Kidney (tissue), 14 donors: ENCODE measurements around the gene RILPL1. TPM values are rescaled to one million over a fixed set of nuclear protein-coding genes. Genes with fewer than 3 reads are reported as not detected.
A peak's percentile ranks its signal among the peaks of the same experiment; 100 is the strongest.
"Not testable (repeated sequence)": the region's sequence is repeated elsewhere in the genome, so short reads cannot be mapped to it uniquely, and the experiment has no call there.

ENCODE experiments used
- DNase-seq, 5 donors: peaks; one replicate each; pipeline ENCODE4 v3.0.0-alpha.2; 2013 to 2020
- FAIRE-seq: peaks from 2 replicates; lab custom pipeline; 2012; peaks lifted over from hg19 to GRCh38; lab: Jason Lieb, UNC
- H3K27ac ChIP-seq, 2 donors: one replicate each; pipeline ENCODE4 v1.7.0; 2013; ENCODE audit warnings: low read depth in 2 of 2, low read length in 2 of 2, inconsistent platforms in 1 of 2
- H3K27me3 ChIP-seq: one replicate; pipeline ENCODE4 v1.7.1; 2013; ENCODE audit warnings: low read length, inconsistent platforms; ENCODE audit not compliant: control insufficient read depth, insufficient read depth
- H3K36me3 ChIP-seq, 3 donors: one replicate each; pipeline versions ENCODE4 v1.7.0 to v1.7.1; 2013; ENCODE audit warnings: low read length in 3 of 3, control low read depth in 1 of 3, inconsistent platforms in 1 of 3; ENCODE audit not compliant: insufficient read depth in 3 of 3, control insufficient read depth in 2 of 3
- H3K4me1 ChIP-seq, 3 donors: one replicate each; pipeline versions ENCODE4 v1.7.0 to v1.7.1; 2013; ENCODE audit warnings: low read length in 3 of 3, inconsistent platforms in 1 of 3, low read depth in 1 of 3; ENCODE audit not compliant: control insufficient read depth in 2 of 3, insufficient read depth in 2 of 3
- H3K4me3 ChIP-seq, 3 donors: one replicate each; pipeline versions ENCODE4 v1.7.0 to v1.8.1; 2013; ENCODE audit warnings: low read length in 3 of 3, control low read depth in 1 of 3, inconsistent platforms in 1 of 3
- H3K9ac ChIP-seq, 3 donors: one replicate each; pipeline versions ENCODE4 v1.7.0 to v1.7.1; 2013; ENCODE audit warnings: low read length in 3 of 3, control low read depth in 1 of 3, inconsistent platforms in 1 of 3
- H3K9me3 ChIP-seq, 3 donors: one replicate each; pipeline versions ENCODE4 v1.7.0 to v1.7.1; 2013; ENCODE audit warnings: low read length in 3 of 3, control low read depth in 1 of 3, inconsistent platforms in 1 of 3; ENCODE audit not compliant: control insufficient read depth in 2 of 3, insufficient read depth in 1 of 3
- CTCF ChIP-seq: IDR thresholded peaks from 3 replicates; pipeline ENCODE4 v1.5.1; 2012; ENCODE audit warnings: mild to moderate bottlenecking, moderate library complexity, borderline replicate concordance; ENCODE audit not compliant: insufficient read depth; ENCODE audit errors: extremely low read depth
- intact Hi-C: fragments of 100-400 bp; cut with DNase I; formaldehyde crosslinking; loops from one replicate; pipeline ENCODE4 v1.11.1; 2022
- polyA plus RNA-seq: library from polyadenylated mRNA; stranded (reverse); fragments of 350-450 nt; fragmentation: Illumina TruSeq; extraction: RNeasy Lipid Tissue Mini Kit (QIAGEN cat#74804); gene quantifications from one replicate; pipeline ENCODE4 v1.2.3, GENCODE V29; 2014; ENCODE audit warnings: low read depth, low replicate concordance; ENCODE audit not compliant: insufficient read depth
- total RNA-seq: library from RNA; stranded (reverse); fragmentation: NEBNext Ultra II Directional; extraction: Animal tissue kit (Norgen Biotek cat#: 25700); gene quantifications from one replicate; pipeline ENCODE4 v1.2.1, GENCODE V29; 2021
- donor health status: control.
- donor health status: control.
- donor health status: control.
- donor health status: control.
- donor health status: control.
- donor health status: DM: yes; HTN: yes; CAD: no.
- donor health status: Normal renal cell carcinoma (clear cell type).

RILPL1 gene
- total and polyA plus RNA-seq, 2 donors from 2014 or later = 14.1 to 19.0 TPM

- Histone ChIP-seq H3K9me3 (no peaks in the 10 kb centered on the region), H3K4me1 (no peaks in the 10 kb centered on the region), H3K27me3 (no peaks in the 10 kb centered on the region), H3K4me3 (no peak overlapping the region), H3K36me3 (no peaks in the 10 kb centered on the region), H3K27ac (no peak overlapping the region), H3K9ac (no peak overlapping the region)
- FAIRE-seq (no peak), DNase-seq (peak in 3 of 5 donors; percentile 7 to 79 (median 56))
- intact Hi-C loops = no loop called here
- no peak for TF ChIP-seq CTCF
These were observed 37.9 kb upstream of the RILPL1 start for GRCh38 chr12:123571343-123571813.

GRCh38 chr12:123559468-123559867 is 25.9 kb upstream of the RILPL1 start:
- Histone ChIP-seq H3K9ac (no peak overlapping the region), H3K27ac (no peak overlapping the region), H3K4me1 (no peaks in the 10 kb centered on the region), H3K9me3 (no peaks in the 10 kb centered on the region), H3K36me3 (no peaks in the 10 kb centered on the region), H3K4me3 (no peak overlapping the region), H3K27me3 (no peaks in the 10 kb centered on the region)
- DNase-seq (no peak), FAIRE-seq (no peak)
- intact Hi-C loops = no loop called here
- TF ChIP-seq CTCF = no peak

- DNase-seq, FAIRE-seq, H3K36me3 ChIP-seq, H3K9me3 ChIP-seq, H3K27me3 ChIP-seq, H3K27ac ChIP-seq, H3K9ac ChIP-seq, H3K4me3 ChIP-seq, H3K4me1 ChIP-seq, intact Hi-C loops: not testable (repeated sequence)
These were observed 25.0 kb upstream of the RILPL1 start for GRCh38 chr12:123558487-123558886.

- H3K27me3 ChIP-seq, H3K4me3 ChIP-seq, H3K9ac ChIP-seq, H3K4me1 ChIP-seq, FAIRE-seq, H3K9me3 ChIP-seq, H3K36me3 ChIP-seq, H3K27ac ChIP-seq, DNase-seq, intact Hi-C loops: not testable (repeated sequence)
These were observed 21.3 kb upstream of the RILPL1 start for GRCh38 chr12:123554843-123555242.

GRCh38 chr12:123554136-123554535 is 20.6 kb upstream of the RILPL1 start:
- H3K27ac ChIP-seq, FAIRE-seq, H3K9me3 ChIP-seq, H3K27me3 ChIP-seq, H3K4me3 ChIP-seq, H3K4me1 ChIP-seq, H3K9ac ChIP-seq, DNase-seq, intact Hi-C loops, H3K36me3 ChIP-seq: not testable (repeated sequence)
